SK-N-DZ (cell line): ENCODE data around the gene ZNF726. TPM values are rescaled to one million over a fixed set of nuclear protein-coding genes. Genes with fewer than 3 reads are reported as not detected.
"Not testable (repeated sequence)": the region's sequence is repeated elsewhere in the genome, so short reads cannot be mapped to it uniquely, and the experiment has no call there.

Experiments used
- DNase-seq: peaks from one replicate; pipeline ENCODE4 v3.0.0-alpha.2; 2015; ENCODE audit warnings: low spot score
- polyA plus RNA-seq, 2 experiments: library from polyadenylated mRNA; depleted of rRNA; stranded (reverse); fragments of >200 nt; gene quantifications; 2 replicates each; pipeline ENCODE4 v1.2.3, GENCODE V29; 2014

Gene ZNF726
- 13.5 and 20.7 TPM in 2 replicates for polyA plus RNA-seq (2014; cell fraction: cytosol; rRNA removed)
- 36.7 and 38.7 TPM in 2 replicates for polyA plus RNA-seq (2014; cell fraction: nucleus; rRNA removed)

GRCh38 chr19:23914402-23915286 is at the start of gene ZNF726:
Gene ZNF726, plus strand, starts transcription at chr19:23914886. Its CDS starts 109 bp downstream, at chr19:23914995.
- peak; percentile 92 for DNase-seq

DNA sequence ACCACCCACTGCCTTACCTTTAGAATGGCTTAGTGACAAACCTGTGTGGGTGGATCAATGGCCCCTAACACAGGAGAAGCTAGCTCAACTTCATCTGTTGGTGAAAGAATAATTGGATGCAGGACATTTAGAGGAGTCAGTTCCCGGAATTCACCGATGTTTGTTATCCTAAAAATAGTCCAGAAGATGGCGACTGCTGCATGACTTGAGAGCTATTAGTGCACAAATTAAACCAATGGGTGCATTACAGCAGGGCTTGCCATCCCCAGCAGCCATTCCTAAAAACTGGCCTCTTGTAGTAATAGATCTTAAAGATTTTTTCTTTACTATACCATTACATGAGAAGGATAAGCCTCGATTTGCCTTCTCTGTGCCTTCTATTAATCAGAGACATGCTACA is 46.8 kb upstream of the ZNF726 start:
- no peak for DNase-seq

DNA sequence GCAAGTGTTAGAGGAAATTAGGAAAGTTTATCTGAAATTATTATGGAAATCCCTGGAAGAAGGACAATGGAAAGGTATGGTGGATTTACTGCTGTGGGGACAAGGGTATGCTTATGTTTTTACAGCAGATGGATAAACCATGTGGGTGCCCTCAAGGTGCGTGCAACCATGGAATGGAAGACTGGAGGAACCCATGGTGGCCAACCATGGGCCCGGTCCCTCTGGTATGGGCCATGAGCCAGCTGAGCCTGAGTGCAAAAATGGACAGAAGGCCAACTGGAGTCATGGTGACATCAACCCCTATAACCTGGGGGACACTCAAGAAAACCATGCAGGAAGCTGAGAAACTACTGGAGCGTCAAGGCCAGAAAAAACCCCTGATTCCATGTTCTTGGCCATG is 46.1 kb upstream of the ZNF726 start:
- DNase-seq = no peak

DNA sequence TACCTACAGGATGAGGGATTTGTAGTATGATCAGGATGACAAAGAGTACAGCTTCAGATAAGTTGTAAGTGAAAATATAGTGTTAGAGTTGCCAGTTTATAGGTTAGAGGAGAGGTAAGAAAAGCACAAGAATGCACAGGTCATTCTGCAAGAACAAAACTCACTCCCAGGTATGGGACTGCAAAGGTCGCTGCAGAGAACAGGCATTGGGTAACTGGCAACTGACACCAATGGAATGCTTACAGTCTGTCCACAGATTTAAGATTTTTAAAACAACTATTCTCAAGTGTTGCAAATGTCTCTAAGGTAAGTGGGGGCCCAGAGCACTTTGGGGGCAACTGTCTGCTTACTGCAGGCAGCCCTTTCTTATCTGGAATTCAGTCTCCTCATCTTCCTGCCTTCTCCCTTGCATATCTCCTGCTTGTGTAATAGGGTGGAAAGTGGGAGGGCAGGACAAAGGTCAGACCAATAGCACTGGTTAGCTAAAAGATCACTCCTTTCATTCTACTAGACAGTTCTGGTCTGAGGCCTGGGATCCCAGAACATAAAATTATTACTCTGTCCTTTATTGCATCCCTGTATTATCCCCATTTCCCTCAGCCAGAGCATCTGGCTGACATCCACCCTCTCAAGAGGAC is 42.3 kb upstream of the ZNF726 start:
- DNase-seq = no peak

DNA sequence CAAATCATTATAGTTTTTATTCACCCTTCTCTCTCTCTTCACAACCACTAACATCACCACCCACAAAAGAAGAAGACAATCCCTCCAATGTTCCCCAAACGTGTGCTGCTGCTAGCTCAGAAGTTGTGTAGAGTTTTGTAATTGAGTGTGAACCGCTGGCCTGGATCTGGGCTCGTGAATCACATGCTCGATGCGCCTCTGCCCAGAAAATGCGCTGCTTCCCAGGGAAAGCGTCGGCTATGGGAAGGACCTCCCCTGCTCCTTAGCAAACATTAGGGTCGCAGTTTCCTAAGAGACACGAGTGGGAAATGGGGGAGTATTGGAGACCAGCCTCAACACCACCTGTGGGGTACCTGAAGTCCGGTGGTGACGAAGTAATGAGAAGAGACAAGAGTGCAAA is 38.4 kb upstream of the ZNF726 start:
- no peak for DNase-seq

DNA sequence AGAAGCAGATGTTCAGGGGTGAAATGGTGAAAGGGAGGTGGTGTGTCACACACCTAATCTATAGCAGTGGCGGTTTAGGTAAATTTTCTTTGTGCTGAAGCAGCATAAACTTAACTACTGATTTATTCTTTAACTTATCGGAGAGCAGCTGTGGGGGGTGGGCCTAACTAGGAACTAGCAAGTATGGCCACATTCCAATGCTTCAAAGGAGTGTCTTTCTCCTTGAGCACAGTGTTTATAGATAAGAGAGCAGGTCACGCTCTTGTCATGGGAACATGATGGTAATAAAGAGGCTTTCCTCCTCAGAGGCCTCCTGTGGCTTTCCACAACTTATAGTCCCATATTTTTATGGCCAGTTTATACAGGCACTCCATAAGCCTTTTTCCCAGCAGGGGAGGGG is 37.9 kb upstream of the ZNF726 start:
- DNase-seq = not testable (repeated sequence)

GRCh38 chr19:23882493-23882892 is 32.2 kb upstream of the ZNF726 start:
- no peak for DNase-seq

DNA sequence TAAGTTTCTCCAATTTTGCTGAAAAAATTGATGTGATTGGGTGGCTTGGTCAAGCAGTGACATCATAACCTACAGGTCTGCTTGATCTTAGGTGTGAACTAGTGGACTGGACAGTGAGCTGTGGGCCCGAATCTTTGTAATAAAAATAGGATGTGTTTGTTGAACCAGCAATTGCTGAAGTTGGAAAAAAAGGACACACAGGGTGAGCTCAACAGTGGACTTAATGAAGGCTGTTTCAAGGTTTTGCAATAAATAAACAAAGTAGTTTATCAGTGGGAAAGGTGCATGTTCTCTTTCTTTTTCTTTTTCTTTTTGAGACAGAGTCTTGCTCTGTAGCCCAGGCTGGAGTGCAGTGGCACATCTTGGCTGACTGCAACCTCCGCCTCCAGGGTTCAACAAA is 30.3 kb upstream of the ZNF726 start:
- no peak for DNase-seq

DNA sequence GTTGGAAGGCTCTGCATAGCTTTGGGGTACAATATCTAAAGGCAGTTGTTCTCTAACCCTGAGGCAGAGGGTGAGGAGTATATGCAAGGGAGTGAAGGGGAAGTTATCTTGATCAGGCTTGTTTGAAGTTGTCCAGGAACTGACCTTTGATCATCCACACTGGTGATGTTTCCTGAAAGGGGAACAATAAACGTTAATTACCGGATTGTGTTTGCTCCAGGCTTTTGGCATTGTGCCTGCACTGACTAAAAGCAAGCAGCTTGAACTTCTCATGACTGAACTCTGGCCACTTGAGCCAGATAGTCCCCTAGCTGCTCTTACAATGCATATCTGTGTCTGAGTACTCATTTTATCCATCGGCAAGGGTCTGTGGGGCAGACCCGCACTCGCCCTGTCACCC is 27.0 kb upstream of the ZNF726 start:
- no peak for DNase-seq

DNA sequence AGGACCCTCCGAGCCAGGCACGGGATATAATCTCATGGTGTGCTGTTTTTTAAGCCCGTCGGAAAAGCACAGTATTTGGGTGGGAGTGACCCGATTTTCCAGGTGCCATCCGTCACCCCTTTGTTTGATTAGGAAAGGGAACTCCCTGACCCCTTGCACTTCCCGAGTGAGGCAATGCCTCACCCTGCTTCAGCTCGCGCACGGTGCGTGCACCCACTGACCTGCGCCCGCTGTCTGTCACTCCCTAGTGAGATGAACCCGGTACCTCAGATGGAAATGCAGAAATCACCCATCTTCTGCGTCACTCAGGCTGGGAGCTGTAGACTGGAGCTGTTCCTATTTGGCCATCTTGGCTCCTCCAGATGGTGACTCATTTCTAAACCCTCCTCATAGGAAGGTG is 18.6 kb upstream of the ZNF726 start:
- not testable (repeated sequence) for DNase-seq

DNA sequence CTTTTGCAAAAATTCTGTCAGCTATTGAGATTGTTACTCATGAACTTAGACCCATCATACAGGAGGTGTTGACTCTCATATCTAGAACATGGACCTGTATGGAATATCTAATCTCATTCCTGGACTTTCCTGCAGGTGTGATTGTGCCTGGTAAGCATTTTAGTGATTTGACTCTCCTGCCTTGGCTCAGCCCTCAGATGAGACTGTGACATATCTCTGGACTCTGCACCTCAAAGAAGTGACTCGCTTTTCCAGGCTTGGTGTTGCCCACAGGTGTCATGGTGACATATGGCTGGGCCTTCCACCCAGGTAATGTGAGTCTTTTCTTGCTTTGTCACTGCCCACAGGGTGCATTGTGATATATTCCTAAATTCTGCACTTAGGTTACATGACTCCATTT is 17.8 kb upstream of the ZNF726 start:
- no peak for DNase-seq

- no peak for DNase-seq
Observed at GRCh38 chr19:23901360-23901759, 13.3 kb upstream of the ZNF726 start.

- no peak for DNase-seq
Observed at GRCh38 chr19:23904406-23904805, 10.3 kb upstream of the ZNF726 start.

DNA sequence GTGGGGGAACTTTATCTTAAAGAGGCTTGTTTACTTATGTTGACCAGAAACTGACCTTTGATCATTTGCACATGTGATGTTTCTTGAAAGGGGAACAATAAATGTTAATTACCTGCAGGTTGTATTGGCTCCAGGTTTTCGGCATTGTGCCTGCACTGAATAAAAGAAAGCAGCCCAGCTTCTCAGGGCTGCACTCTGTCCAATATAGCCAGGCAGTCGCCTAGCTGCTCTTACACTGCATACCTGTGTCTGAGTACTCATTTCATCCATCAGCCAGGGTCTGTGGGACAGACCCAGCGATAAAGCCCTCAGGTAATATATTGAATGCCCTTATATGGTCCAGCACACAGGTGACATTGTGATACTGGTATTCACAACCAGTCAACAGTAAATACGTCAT is 8.9 kb upstream of the ZNF726 start:
- DNase-seq = no peak

DNA sequence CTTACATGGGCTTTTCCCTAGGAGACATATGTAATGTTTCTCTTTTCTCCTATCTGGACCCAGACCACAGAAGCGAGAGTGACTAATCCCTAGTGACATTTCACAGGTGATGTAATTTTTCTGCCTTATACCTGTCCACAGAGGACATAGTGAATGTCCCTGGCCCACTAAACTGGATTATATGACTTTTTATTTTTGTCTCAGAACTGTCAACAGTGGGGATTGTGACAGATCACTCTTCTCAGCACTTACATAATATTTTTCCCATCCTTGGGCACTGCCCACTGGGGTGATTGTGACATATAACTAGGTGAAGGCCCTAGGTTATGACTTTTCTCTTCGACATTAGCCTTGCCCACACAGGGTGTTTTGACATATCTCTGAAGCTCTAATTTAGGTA is 7.9 kb upstream of the ZNF726 start:
- no peak for DNase-seq

DNA sequence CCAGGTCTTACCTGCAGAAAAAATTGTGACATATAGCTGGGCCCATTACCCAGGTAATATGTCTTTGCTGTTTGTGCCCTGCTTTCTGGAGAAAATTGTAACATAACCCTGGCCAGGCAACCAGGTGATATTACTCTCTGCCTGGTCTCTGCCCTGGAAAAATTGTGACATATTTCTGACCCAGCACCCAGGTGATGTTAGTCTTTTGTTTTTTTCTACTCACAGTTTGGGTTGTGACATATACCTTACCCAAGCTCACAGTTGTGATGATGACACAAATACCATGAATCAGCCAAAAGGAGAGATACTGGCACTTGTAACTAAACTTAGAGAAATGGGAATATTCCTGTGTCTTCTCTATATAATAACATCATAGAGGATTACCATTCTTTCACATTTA is 6.5 kb upstream of the ZNF726 start:
- DNase-seq = no peak

DNA sequence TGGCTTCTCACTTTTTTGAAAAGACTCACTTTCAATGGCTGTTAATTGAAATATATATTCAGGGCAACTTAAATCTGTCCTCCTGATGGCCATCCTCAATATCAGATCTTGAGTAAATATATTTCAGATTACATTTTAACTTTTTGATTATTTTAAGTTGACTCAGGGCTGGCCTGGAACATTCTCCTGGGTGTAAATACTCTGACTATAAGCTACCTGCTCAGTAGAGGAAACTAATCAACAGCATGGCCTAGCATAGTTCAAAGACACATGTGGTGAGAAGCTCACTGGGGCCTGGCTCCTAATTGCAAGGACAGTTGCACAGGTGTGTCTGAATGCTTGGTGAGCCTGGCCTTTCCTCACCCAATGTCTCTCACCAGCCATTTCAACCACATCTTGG is 5.5 kb upstream of the ZNF726 start:
- no peak for DNase-seq

- DNase-seq = no peak
Observed at GRCh38 chr19:23913931-23914330, 755 bp upstream of the ZNF726 start.

GRCh38 chr19:23916991-23917390 is 2.3 kb downstream of the ZNF726 start:
- no peak for DNase-seq

- no peak for DNase-seq
Observed at GRCh38 chr19:23917856-23918255, 3.2 kb downstream of the ZNF726 start.

DNA sequence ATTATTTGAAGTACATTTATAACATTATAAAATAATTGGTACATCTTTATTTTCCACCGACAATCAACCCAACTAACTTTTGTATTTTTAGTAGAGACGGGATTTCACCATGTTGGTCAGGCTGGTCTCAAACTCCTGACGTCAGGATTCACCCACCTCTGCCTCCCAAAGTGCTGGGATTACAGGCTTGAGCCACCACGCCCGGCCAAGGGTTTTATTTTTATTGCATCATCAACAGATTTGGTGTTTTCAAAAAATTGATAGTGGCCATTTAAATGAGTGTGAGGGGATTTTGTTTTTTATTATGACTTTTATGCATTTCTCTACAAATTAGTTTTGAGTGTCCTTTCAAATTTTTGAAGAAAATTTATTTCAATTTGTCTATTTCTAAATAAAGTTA is 10.6 kb downstream of the ZNF726 start:
- DNase-seq = no peak

DNA sequence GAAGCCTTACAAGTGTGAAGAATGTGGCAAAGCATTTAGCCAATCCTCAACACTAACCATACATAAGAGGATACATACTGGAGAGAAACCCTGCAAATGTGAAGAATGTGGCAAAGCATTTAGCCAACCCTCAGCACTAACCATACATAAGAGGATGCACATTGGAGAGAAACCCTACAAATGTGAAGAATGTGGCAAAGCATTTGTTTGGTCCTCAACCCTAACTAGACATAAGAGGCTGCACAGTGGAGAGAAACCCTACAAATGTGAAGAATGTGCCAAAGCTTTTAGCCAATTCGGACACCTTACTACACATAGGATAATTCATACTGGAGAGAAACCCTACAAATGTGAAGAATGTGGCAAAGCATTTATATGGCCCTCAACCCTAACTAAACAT is 18.2 kb downstream of the ZNF726 start:
- no peak for DNase-seq

- not testable (repeated sequence) for DNase-seq
Observed at GRCh38 chr19:23937031-23937430, 22.3 kb downstream of the ZNF726 start.
